Measurements from ENCODE around the gene COL4A3. TPM values are rescaled to one million over a fixed set of nuclear protein-coding genes. Genes with fewer than 3 reads are reported as not detected.

Gene COL4A3
- total and polyA plus RNA-seq, 8 donors: under 0.01 to 2.9 (median 0.90) TPM

GRCh38 chr2:227363756-227364155 is 199.3 kb downstream of the COL4A3 start:
- Histone ChIP-seq H3K27me3 (no peaks in the 10 kb centered on the region), H3K4me3 (no peak overlapping the region), H3K4me1 (peaks cover 0 to 19% (median 2%) of the 10 kb centered on the region in 4 donors), H3K27ac (no peak overlapping the region), H3K9me3 (no peaks in the 10 kb centered on the region), H3K36me3 (peaks cover 2 to 29% (median 26%) of the 10 kb centered on the region in 4 donors)
- intact Hi-C loops (cut with DNase I; ENCODE audit: low total_unique reads): no loop called here
- TF ChIP-seq POLR2AphosphoS5 (IDR thresholded peaks at IDR 0.05): no peak
- WGBS, 5 donors: 86 to 93% (median 92%) methylated on average over 6 of the region's 6 CpGs
- DNase-seq: no peak

Other genes starting within 250 kb of the COL4A3 start
- gene COL4A4, start 419 bp upstream of the COL4A3 start, total RNA-seq: 1 to 10 TPM in 3 of 5 donors, under 1 TPM in 1, not detected in 1; 0.55 to 7.6 (median 2.7) TPM
- gene COL4A4, start 419 bp upstream of the COL4A3 start, polyA plus RNA-seq: under 1 TPM; 0.15 to 0.50 (median 0.44) TPM
- 100 to 1,000 TPM in 2 of 5 donors, 10 to 100 TPM in 3; 16.8 to 322 (median 92.3) TPM for gene MFF, start 160.6 kb downstream of the COL4A3 start, total RNA-seq
- 10 to 100 TPM; 66.4 to 86.8 (median 80.9) TPM for gene MFF, start 160.6 kb downstream of the COL4A3 start, polyA plus RNA-seq
- gene TM4SF20, start 214.7 kb downstream of the COL4A3 start, total RNA-seq: 1 to 10 TPM in 1 of 5 donors, not detected in 4; 2.8 TPM
- not detected for gene TM4SF20, start 214.7 kb downstream of the COL4A3 start, polyA plus RNA-seq
- not detected for gene SCYGR1, start 223.3 kb downstream of the COL4A3 start, total RNA-seq
- gene SCYGR1, start 223.3 kb downstream of the COL4A3 start, polyA plus RNA-seq: not detected

Measured in stomach (tissue), 9 donors.